ENCODE results near the gene SCN2B.

DNA sequence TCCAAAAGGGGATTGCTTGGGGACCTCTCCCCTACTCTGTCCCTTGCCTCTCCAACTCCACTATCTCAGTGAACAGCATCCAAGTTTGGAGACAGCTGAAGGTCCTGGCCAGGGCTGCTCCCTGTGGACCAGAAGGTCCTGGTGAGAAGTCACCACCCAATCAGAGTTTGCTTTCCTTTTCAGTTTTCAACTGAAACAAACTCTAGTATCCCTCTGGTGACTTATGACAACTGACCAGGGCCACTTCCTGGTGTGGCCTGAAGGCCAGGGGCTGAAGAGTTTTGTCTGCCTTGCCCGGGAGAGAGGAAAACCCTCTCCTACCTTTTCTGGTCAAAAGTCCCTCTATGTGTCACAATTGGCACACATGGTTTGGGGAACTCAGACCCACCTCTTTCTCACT is 43.3 kb upstream of the SCN2B start:
- TF ChIP-seq POLR2A (IDR thresholded peaks at IDR 0.05; ENCODE audit: low read length) = no peak
- no peak for TF ChIP-seq GATA1 (IDR thresholded peaks at IDR 0.05; ENCODE audit: low read depth, low read length)
